Stimulated activated CD8-positive, alpha-beta memory T cell treated with anti-CD3 and anti-CD28 coated beads, Interleukin-15, amount 100 ng/mL, for 4 hours (primary cell): Measurements from ENCODE around the gene CAPN12.

Experiments
- DNase-seq, 2 donors: peaks; one replicate each; pipeline ENCODE4 v3.0.0-alpha.2; 2020; ENCODE audit warnings: low read depth in 2 of 2

Gene CAPN12

GRCh38 chr19:38697197-38697596, 47.1 kb downstream of the CAPN12 start:
- DNase-seq: no peak

DNA sequence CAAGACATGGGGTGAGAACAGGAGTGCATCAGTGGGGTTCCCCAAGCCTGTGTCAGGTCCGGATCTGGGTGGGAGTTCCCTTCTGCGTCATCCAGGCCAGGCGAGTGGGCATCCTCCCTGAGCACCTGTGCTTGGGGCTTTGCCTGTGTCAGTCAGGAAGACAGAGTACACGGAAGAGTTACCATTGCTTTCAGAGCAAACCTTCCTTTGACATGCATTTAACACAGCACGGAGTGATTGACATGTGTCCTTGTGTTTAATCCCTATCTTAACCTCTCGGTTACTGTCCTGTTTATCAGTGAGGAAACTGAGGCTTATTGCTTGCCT, 47.6 kb downstream of the CAPN12 start:
- DNase-seq: no peak

- DNase-seq: no peak
These were observed 48.2 kb downstream of the CAPN12 start for GRCh38 chr19:38695832-38696728.

DNA sequence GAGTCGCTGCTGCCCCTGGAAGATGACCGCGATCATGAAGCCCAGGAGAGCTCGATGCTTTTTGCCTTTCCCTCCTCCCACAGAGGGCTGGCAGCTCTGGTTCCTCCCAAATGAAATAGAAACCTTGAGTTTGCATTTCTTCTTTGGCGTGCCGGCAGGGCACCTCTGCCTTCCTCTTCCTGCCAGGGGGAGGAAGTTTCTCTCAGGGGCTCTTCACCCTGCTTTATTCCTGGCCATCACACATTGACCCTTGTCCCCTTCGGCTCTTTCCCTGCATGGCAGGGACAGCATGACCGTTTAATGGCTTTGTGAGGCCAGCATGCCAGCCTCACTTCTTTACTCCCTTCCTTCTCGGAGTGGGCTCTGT, 49.0 kb downstream of the CAPN12 start:
- DNase-seq: no peak

DNA sequence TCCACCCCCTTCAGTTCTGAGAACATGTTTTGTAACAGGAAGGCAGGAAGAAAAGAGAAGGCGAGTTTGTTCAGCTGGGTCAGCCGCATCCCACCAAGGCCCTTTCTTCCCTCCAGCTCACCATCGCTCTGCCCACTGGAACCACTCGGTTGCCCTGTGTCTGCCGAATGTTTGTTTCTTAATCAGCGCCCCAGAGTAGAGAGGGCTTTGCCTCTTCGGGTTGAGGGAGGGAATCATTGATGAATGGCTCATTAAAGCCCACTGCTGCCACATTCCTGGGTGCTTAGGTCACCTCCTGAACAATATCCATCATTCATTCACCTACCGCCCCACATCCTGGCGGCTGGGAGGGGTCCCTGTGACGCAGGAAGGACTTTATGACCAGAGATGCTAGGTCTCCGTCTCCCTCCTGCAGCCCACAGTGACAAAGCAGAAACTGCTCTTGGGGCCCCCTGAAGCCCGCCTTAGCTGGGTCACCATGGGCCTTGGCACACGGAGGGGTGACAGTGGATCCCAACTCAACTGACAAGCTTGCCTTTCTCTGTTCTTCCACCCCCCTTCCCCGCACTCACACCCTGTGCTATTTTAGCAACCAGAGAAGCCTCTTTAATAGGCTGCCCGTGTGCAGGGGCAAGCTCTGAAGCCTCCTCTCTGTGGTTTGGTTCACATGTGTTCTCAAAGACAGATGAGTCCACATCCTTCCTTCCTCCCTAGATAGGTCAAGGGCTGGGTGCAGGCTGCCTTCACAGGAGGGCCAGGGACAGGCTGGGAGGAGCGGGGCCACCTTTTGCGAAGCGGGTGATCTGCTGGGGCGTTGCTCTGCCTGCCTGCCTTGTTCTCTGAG, 50.7 kb downstream of the CAPN12 start:
- DNase-seq: no peak

DNA sequence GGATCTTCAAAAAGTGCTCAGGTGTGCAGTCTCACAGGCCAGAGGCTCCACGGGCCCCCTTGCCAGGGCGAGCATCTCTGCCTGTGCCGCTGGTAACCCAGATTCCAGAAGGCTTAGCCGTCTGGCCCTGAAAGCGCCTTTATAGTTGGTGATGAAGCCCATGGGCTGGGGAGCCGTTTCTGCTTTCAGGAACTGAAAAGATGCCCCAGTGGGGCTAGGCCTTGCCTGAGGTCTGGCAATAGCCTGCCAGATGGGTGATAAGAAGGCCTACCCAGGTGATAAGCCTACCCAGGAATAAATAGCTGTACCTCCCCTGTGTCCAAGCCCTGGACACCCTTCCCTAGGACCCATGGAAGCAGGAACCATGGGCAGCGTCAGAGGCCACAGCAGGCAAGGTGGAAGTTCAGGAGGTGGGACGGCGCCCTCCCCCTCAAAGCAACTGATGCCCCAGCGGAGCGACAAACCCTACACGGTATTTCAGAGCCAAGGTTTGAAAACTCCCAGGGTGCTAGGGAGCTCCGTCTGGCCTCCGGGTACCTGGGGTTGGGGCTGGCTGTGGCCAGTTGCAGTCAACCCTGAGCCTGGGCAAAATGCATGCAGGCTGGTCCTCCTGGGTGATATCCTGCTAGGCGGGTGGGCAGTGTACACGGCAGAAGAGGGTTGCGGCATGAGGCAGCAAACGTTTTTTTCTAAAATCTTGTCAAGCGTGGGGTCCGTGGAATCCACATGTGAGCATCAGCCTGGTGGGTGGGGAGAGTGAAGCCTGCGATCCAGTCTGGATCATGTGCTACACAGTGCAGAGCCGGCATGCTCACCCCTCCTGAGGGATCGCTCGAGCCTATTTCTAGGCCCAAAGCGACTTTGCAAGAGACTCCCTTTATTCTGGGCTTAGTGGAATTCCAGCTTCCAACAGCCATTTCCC, 51.6 kb downstream of the CAPN12 start:
- DNase-seq: no peak

- no peak for DNase-seq
These were observed 52.3 kb downstream of the CAPN12 start for GRCh38 chr19:38691938-38692457.

DNA sequence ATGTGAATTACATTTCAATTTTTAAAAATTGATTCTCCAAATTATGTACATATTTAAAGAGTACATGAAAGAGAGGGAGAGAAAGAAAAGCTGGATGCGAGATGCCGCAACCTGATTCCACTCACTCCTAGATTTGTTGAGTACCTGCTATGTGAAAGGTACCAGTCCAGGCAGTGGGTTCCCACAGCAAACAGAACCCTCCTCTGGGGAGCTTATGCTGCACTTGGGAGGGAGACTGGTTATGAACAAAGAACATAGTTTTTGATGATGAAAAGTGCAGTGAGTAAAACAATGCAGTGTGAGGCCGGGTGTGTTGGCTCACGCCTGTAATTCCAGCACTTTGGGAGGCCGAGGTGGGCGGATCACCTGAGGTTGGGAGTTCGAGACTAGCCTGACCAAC, 53.4 kb downstream of the CAPN12 start:
- DNase-seq: no peak

DNA sequence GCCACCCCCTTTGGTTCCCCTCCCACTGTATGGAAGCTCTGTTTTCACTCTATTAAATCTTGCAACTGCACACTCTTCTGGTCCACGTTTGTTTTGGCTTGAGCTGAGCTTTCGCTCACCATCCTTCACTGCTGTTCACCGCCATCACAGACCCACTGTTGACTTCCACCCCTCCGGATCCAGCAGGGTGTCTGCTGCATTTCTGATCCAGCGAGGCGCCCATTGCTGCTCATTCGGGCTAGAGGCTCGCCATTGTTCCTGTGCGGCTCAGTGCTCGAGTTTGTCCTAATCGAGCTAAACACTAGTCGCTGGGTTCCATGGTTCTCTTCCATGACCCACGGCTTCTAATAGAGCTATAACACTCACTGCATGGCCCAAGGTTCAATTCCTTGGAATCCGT, 54.1 kb downstream of the CAPN12 start:
- DNase-seq: no peak

- no peak for DNase-seq
These were observed 56.4 kb downstream of the CAPN12 start for GRCh38 chr19:38687837-38688378.

GRCh38 chr19:38686530-38686888, 57.8 kb downstream of the CAPN12 start:
- no peak for DNase-seq

GRCh38 chr19:38685666-38686529, 58.4 kb downstream of the CAPN12 start:
- DNase-seq: no peak

DNA sequence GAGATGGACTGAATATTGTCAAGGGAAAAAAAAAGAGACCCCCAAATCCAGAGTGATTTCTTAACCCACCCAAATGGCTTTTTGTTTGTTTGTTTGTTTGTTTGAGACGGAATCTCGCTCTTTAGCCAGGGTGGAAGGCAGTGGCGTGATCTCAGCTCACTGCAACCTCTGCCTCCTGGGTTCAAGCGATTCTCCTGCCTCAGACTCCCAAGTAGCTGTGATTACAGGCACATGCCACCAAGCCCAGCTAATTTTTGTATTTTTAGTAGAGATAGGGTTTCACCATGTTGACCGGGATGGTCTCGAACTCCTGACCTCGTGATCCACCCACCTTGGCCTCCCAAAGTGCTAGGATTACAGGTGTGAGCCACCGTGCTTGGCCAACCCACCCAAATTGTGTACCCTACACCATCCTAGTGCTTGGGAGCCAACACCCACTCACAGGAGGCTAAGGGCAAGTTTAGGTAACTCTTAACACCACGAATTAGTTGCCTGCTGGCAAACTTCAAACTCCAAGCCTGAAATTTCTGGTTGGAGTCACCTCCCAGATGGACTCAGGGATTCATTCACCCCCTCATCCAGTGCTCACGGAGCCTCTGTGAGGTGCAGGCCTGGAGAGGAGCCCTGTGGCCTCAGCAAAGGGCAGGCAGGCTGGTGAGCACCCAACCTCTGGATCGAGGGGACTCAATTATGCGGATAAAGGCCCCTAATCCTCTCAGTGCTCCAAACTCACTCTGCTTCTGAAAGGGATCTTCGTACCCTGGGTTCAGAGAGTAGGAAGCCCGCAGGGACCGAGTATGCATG, 59.2 kb downstream of the CAPN12 start:
- DNase-seq: no peak

DNA sequence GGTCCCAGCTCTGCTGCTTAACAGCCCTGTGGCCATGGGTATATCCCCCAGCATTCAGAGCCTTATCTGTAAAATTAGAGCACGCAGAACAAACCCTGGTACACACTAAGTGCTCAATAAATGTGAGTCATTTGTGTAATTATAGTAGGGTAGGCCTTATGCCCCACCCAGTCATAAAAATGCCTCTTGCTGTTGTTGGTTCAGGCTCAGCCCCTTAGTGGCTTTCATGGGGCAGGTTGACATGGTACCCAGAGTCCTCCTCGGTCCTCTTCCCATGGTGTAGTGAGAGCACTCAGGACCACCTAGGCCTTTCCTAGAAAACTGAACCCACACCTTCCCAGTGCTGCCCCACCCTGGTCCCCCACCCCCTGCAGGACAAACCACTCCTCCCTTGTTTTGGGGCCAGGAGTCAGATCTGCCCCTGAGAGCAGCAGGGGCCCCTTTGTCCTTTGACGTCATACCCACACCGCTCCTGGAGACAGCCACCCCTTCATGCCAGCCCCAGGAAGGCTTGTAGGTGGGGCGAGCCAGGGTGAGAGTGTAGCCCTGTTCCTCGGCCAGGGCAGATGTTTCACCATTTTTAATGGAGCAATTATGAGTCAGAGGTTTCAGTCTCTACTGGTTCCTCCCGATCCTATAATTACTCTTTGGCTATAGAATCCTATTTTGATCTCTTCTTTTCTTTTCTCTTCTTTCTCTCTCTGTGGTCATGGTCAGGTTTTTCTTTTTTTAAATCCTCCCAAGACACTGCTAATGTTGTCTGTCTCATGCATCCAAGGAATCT, 60.0 kb downstream of the CAPN12 start:
- no peak for DNase-seq

GRCh38 chr19:38683393-38684077, 60.7 kb downstream of the CAPN12 start:
- DNase-seq: peak; percentile 47 to 48

- no peak for DNase-seq
These were observed 61.3 kb downstream of the CAPN12 start for GRCh38 chr19:38682872-38683392.

- no peak for DNase-seq
These were observed 61.9 kb downstream of the CAPN12 start for GRCh38 chr19:38682195-38682867.
